ENCODE measurements around the gene PFKFB2.

GRCh38 chr1:207089627-207090355 is 36.7 kb downstream of the PFKFB2 start:
- no peak for TF ChIP-seq POLR2A (IDR thresholded peaks at IDR 0.05)
- no peak for TF ChIP-seq CTCF (IDR thresholded peaks at IDR 0.05)
- TF ChIP-seq POLR2AphosphoS5 (IDR thresholded peaks at IDR 0.05) = no peak
- TF ChIP-seq EP300 (IDR thresholded peaks at IDR 0.05) = no peak

Data from upper lobe of left lung (tissue), 4 donors.